OCI-LY7 (cell line): Measurements from ENCODE around the gene SACM1L. TPM values are rescaled to one million over a fixed set of nuclear protein-coding genes. Genes with fewer than 3 reads are reported as not detected.

Experiments used
- BruUV-seq: library from RNA; stranded (reverse); fragments of 400-500 nt; replicated peaks from 2 replicates; lab custom pipeline; 2021; lab: Mats Ljungman, UMichigan
- CTCF ChIA-PET: fragments of 300-600 bp; sonication (Branson Sonifier 250); formaldehyde crosslinking; loops from one replicate; lab custom pipeline; 2022; ENCODE audit warnings: antibody characterized with exemption; ENCODE audit not compliant: unreplicated experiment; lab: Charles Lee
- POLR2A ChIA-PET: fragments of 300-600 bp; sonication (Branson Sonifier 250); formaldehyde crosslinking; loops from one replicate; lab custom pipeline; 2022; ENCODE audit warnings: antibody characterized with exemption; lab: Charles Lee
- DNase-seq: peaks from one replicate; pipeline ENCODE4 v3.0.0-alpha.2; 2015; ENCODE audit warnings: low spot score
- H2AFZ ChIP-seq: fragments of 200-600 bp; sonication (generic), shearing (Covaris generic); 2 replicates; pipeline ENCODE4 v1.6.1; 2014; ENCODE audit warnings: mild to moderate bottlenecking, antibody characterized with exemption, low read length, moderate library complexity
- H3K27ac ChIP-seq: fragments of 200-600 bp; sonication (generic); 2 replicates; pipeline ENCODE4 v1.5.1; 2014; ENCODE audit warnings: mixed run types, low read depth, mild to moderate bottlenecking, moderate library complexity, low read length, inconsistent platforms; ENCODE audit not compliant: poor library complexity, severe bottlenecking
- H3K36me3 ChIP-seq: fragments of 200-600 bp; sonication (generic); 2 replicates; pipeline ENCODE4 v1.6.1; 2014; ENCODE audit warnings: mild to moderate bottlenecking, antibody characterized with exemption, low read length, moderate library complexity, mixed read lengths; ENCODE audit not compliant: insufficient read depth
- H3K4me1 ChIP-seq: fragments of 200-600 bp; sonication (generic); 2 replicates; pipeline ENCODE4 v1.5.1; 2014; ENCODE audit warnings: mild to moderate bottlenecking, low read length; ENCODE audit not compliant: insufficient read depth, poor library complexity, severe bottlenecking
- H3K4me2 ChIP-seq: fragments of 200-600 bp; sonication (generic); 2 replicates; pipeline ENCODE4 v1.6.1; 2014; ENCODE audit warnings: mild to moderate bottlenecking, low read length
- H3K4me3 ChIP-seq: fragments of 200-600 bp; sonication (generic); 2 replicates; pipeline ENCODE4 v1.5.1; 2014; ENCODE audit warnings: mild to moderate bottlenecking, low read depth, low read length; ENCODE audit not compliant: poor library complexity, severe bottlenecking
- H3K79me2 ChIP-seq: fragments of 200-600 bp; sonication (generic); 2 replicates; pipeline ENCODE4 v1.6.1; 2016; ENCODE audit warnings: low read depth, mild to moderate bottlenecking, low read length, moderate library complexity, mixed read lengths; ENCODE audit not compliant: insufficient read depth
- H3K9me2 ChIP-seq: fragments of 200-600 bp; sonication (generic); 2 replicates; pipeline ENCODE4 v1.6.1; 2016; ENCODE audit warnings: mild to moderate bottlenecking, low read length, mixed read lengths; ENCODE audit not compliant: insufficient read depth
- H3K9me3 ChIP-seq: fragments of 200-600 bp; sonication (generic); 2 replicates; pipeline ENCODE4 v1.6.1; 2014; ENCODE audit warnings: mild to moderate bottlenecking, mixed run types, low read length, mixed read lengths
- H4K20me1 ChIP-seq: fragments of 200-600 bp; sonication (generic); 2 replicates; pipeline ENCODE4 v1.6.1; 2014; ENCODE audit warnings: mild to moderate bottlenecking, antibody characterized with exemption, low read length, moderate library complexity, mixed read lengths; ENCODE audit not compliant: insufficient read depth
- EZH2phosphoT487 ChIP-seq: fragments of 200-600 bp; sonication (generic); IDR thresholded peaks from 2 replicates; pipeline ENCODE4 v1.6.1; 2018; ENCODE audit warnings: low read depth, borderline replicate concordance, mild to moderate bottlenecking, mixed run types, antibody characterized with exemption, low read length, moderate library complexity, mixed read lengths
- intact Hi-C: fragments of 100-400 bp; cut with micrococcal nuclease; formaldehyde crosslinking; loops from one replicate; pipeline ENCODE4 v1.10.0; 2022; ENCODE audit not compliant: unreplicated experiment
- total RNA-seq, 2 experiments: library from RNA; depleted of rRNA in 1 of 2; stranded (reverse); fragments of >200 nt in 1 of 2; shearing (Covaris generic) in 1 of 2; gene quantifications; 2 replicates each; pipeline ENCODE4 v1.2.3, GENCODE V29; 2014 to 2022
- TF ChIP-seq, protein P1 (sequence below): fragments of 200-600 bp; sonication (generic); conservative IDR thresholded peaks from 2 replicates; pipeline ENCODE4 v1.5.1; 2014; ENCODE audit warnings: mild to moderate bottlenecking, antibody characterized with exemption, low read length, moderate library complexity, mixed read lengths

The SACM1L gene
- total RNA-seq, 2 experiments from 2014 or later: 35.5 to 54.9 TPM

DNA sequence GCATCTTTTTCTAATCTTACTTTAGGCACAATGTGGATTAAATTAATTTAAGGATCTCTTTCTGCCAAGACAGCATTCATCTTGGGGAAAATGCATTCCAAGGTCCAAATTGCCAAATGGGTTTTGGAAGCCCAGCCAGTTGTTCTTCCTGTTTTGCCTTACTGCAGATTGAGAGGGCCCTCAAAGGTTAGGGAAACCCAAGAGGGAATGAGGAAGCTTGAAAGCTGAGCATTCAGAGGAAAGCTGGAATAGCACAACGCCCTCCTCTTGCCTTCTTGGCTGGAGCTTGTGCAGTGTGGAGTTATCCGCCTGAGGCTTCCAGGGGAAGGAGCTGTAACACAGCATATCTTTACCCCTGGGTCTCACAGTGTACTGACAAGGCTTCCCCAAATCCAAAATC lies 18.2 kb upstream of the SACM1L start:
- Histone ChIP-seq H3K9me3 (no peaks in the 10 kb centered on the region), H3K9me2 (no peaks in the 10 kb centered on the region), H4K20me1 (no peaks in the 10 kb centered on the region), H3K27ac (no peak overlapping the region), H3K4me3 (no peak overlapping the region), H3K4me1 (no peaks in the 10 kb centered on the region), H3K79me2 (no peaks in the 10 kb centered on the region), H2AFZ (no peak overlapping the region), H3K4me2 (no peak overlapping the region), H3K36me3 (no peaks in the 10 kb centered on the region)
- POLR2A ChIA-PET: no interaction called here
- DNase-seq: no peak
- CTCF ChIA-PET: interaction anchor here (0.9 to 1.4 kb wide), 2 partner anchors 9 to 11 kb away, joined by 3 to 6 read pairs; no protein-coding TSS in a partner anchor
- no TSS peak for BruUV-seq
- intact Hi-C loops: no loop called here
- TF ChIP-seq, protein P1, sequence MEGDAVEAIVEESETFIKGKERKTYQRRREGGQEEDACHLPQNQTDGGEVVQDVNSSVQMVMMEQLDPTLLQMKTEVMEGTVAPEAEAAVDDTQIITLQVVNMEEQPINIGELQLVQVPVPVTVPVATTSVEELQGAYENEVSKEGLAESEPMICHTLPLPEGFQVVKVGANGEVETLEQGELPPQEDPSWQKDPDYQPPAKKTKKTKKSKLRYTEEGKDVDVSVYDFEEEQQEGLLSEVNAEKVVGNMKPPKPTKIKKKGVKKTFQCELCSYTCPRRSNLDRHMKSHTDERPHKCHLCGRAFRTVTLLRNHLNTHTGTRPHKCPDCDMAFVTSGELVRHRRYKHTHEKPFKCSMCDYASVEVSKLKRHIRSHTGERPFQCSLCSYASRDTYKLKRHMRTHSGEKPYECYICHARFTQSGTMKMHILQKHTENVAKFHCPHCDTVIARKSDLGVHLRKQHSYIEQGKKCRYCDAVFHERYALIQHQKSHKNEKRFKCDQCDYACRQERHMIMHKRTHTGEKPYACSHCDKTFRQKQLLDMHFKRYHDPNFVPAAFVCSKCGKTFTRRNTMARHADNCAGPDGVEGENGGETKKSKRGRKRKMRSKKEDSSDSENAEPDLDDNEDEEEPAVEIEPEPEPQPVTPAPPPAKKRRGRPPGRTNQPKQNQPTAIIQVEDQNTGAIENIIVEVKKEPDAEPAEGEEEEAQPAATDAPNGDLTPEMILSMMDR: no peak
- TF ChIP-seq EZH2phosphoT487: no peak

DNA sequence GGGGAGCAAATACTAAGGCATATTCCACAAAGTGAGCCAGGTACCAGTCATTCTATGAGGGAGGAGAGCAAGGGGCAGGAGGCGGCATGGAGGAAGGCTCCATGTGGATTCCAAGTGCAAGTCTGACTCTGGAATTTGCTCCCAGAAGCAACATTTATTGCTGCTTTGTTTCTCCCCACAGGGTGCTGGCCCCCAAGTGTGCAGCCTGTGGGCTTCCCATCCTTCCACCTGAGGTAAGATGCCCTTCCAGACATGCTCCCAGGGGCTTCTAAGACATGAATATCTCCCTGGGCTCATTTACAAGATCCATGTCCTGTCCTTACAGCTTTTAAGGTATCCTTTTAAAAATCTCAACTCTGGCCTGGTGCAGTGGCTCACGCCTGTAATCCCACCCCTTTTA lies 15.9 kb upstream of the SACM1L start:
- H3K4me3 ChIP-seq: no peak overlapping the region
- no peak for DNase-seq
- TF ChIP-seq, protein P1: no peak
- TF ChIP-seq EZH2phosphoT487: no peak
- no peak overlapping the region for H3K27ac ChIP-seq
- ChIA-PET CTCF (no interaction called here), POLR2A (no interaction called here)
- no peaks in the 10 kb centered on the region for H3K9me2 ChIP-seq
- BruUV-seq: no TSS peak
- no peaks in the 10 kb centered on the region for H3K9me3 ChIP-seq
- no peaks in the 10 kb centered on the region for H3K4me1 ChIP-seq
- intact Hi-C loops: no loop called here
- H3K36me3 ChIP-seq: no peaks in the 10 kb centered on the region
- no peaks in the 10 kb centered on the region for H3K79me2 ChIP-seq
- H4K20me1 ChIP-seq: no peaks in the 10 kb centered on the region
- no peak overlapping the region for H3K4me2 ChIP-seq
- H2AFZ ChIP-seq: no peak overlapping the region

DNA sequence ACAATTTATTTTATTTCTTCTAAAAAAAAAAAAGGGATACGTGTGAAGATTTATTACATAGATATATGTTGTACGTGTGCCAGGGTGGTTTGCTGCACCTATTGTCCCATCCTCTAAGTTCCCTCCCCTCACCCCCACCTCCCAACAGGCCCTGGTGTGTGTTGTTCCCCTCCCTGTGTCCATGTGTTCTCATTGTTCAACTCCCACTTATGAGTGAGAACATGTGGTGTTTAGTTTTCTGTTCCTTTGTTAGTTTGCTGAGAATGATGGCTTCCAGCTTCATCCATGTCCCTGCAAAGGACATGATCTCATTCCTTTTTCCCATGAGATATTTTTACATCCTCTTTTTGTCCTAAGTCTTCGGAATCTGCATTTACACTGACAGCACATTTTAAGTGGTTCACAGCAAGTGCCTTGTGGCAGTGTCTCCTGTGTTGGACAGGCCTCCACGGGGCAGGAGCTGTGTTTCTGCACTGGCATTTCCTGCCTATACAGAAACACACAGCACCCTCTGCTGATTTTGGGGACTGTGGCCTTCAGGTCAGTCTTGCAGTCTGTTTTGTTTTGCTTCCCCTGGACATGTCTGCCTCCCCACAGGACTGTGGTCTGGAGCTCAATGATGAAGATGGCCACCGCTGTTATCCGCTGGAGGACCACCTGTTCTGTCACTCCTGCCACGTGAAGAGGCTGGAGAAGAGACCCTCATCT lies 12.7 kb upstream of the SACM1L start:
- H3K27ac ChIP-seq: no peak overlapping the region
- DNase-seq: no peak
- ChIA-PET CTCF (no interaction called here), POLR2A (interaction anchor here (0.7 to 0.9 kb wide), 2 partner anchors 9 to 748 kb away, joined by 3 to 4 read pairs; no protein-coding TSS in a partner anchor)
- H3K4me2 ChIP-seq: no peak overlapping the region
- no peak overlapping the region for H2AFZ ChIP-seq
- no peaks in the 10 kb centered on the region for H3K9me2 ChIP-seq
- TF ChIP-seq, protein P1: no peak
- no peak for TF ChIP-seq EZH2phosphoT487
- no peaks in the 10 kb centered on the region; the same call in 1 of the 2 replicates for H3K36me3 ChIP-seq
- H3K4me1 ChIP-seq: no peaks in the 10 kb centered on the region
- no peak overlapping the region for H3K4me3 ChIP-seq
- H3K79me2 ChIP-seq: no peaks in the 10 kb centered on the region
- intact Hi-C loops: no loop called here
- no peaks in the 10 kb centered on the region for H4K20me1 ChIP-seq
- BruUV-seq: no TSS peak
- H3K9me3 ChIP-seq: no peaks in the 10 kb centered on the region
